SH-SY5Y (cell line): ENCODE data around the gene VSIG2.

ENCODE experiments used
- GATA2 ChIP-seq: IDR thresholded peaks from 2 replicates; pipeline ENCODE4 v1.6.1; 2011; ENCODE audit warnings: mild to moderate bottlenecking, low read depth, low read length
- GATA3 ChIP-seq: IDR thresholded peaks from 2 replicates; pipeline ENCODE4 v1.6.1; 2011; ENCODE audit warnings: low read depth, mild to moderate bottlenecking, low read length, moderate library complexity

DNA sequence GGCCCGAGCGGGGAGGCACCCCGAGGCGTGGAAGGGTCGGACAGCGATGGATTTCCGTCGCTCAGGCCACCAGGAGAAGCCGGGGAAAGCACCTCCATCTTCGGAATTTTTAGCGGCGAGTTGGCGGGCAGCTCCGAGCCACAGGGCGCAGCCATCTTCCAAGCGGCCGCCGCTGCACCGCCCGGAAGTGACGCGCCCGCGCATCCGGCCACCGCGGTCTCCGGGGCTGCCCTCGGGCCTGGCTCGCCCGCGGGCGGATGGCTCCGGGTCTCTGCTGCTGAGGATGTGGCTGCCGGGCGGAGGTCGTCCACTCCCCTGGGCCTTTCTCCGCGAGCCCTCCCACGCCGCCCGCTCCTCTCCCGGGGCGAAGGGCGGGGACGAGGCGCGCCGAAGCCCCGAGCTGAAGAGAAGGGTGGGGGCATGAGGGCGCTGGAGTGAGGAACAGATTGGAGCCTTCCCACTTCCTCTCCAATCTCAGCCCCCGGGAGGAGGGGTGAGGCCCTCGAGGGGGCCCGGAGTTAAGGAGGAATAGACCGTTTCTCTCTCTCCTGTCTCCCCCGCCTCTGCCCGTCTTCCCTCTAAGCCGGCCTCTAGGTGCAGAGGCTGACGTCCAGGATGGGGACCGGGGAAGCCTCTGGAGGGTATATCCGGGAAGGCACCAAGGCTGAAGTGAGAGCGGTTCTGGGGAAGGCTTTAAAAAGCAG, 48.3 kb upstream of the VSIG2 start, which contains the start of gene MSANTD2:
- TF ChIP-seq GATA2 (0 out of 2 replicates have a peak, but pooled peaks have one; percentile 3), GATA3 (no peak)
